HG03159 (cell line): ENCODE data around the gene FCN3.
"Not testable (repeated sequence)": the region's sequence is repeated elsewhere in the genome, so short reads cannot be mapped to it uniquely, and the experiment has no call there.

Experiments used
- ATAC-seq: cut with Tn5 transposase; IDR thresholded peaks from one replicate; pipeline ENCODE4 v1.9.1; 2021; ENCODE audit warnings: mild to moderate bottlenecking, moderate library complexity; ENCODE audit not compliant: unreplicated experiment

FCN3 gene

GRCh38 chr1:27374362-27375086, at the start of gene FCN3:
TSS of gene FCN3 (minus strand) at chr1:27374824. CDS start at chr1:27374818, 6 bp downstream.
- no peak for ATAC-seq

- no peak for ATAC-seq
Observed at GRCh38 chr1:27423709-27424108, 49.1 kb upstream of the FCN3 start.

- peak; percentile 63 for ATAC-seq
Observed at GRCh38 chr1:27418326-27419185, 43.9 kb upstream of the FCN3 start.

GRCh38 chr1:27417713-27418112, 43.1 kb upstream of the FCN3 start:
- ATAC-seq: no peak

GRCh38 chr1:27416387-27417111, 41.9 kb upstream of the FCN3 start:
- ATAC-seq: no peak

- no peak for ATAC-seq
Observed at GRCh38 chr1:27414091-27414490, 39.5 kb upstream of the FCN3 start.

- ATAC-seq: no peak
Observed at GRCh38 chr1:27413004-27413403, 38.4 kb upstream of the FCN3 start.

GRCh38 chr1:27412502-27412901, 37.9 kb upstream of the FCN3 start:
- ATAC-seq: no peak

GRCh38 chr1:27410709-27411108, 36.1 kb upstream of the FCN3 start:
- no peak for ATAC-seq

GRCh38 chr1:27409669-27410068, 35.0 kb upstream of the FCN3 start:
- no peak for ATAC-seq

- ATAC-seq: no peak
Observed at GRCh38 chr1:27408151-27408550, 33.5 kb upstream of the FCN3 start.

- ATAC-seq: not testable (repeated sequence)
Observed at GRCh38 chr1:27406791-27407190, 32.2 kb upstream of the FCN3 start.

GRCh38 chr1:27406362-27406680, 31.7 kb upstream of the FCN3 start:
- ATAC-seq: no peak

- not testable (repeated sequence) for ATAC-seq
Observed at GRCh38 chr1:27405598-27406361, 31.2 kb upstream of the FCN3 start.

- ATAC-seq: no peak
Observed at GRCh38 chr1:27405074-27405473, 30.4 kb upstream of the FCN3 start.

GRCh38 chr1:27403931-27404330, 29.3 kb upstream of the FCN3 start:
- ATAC-seq: no peak

- ATAC-seq: no peak
Observed at GRCh38 chr1:27403065-27403726, 28.6 kb upstream of the FCN3 start.

GRCh38 chr1:27402349-27402754, 27.7 kb upstream of the FCN3 start:
- ATAC-seq: no peak

GRCh38 chr1:27400963-27401341, 26.3 kb upstream of the FCN3 start:
- ATAC-seq: no peak
